ENCODE measurements around the gene GBP4.

DNA sequence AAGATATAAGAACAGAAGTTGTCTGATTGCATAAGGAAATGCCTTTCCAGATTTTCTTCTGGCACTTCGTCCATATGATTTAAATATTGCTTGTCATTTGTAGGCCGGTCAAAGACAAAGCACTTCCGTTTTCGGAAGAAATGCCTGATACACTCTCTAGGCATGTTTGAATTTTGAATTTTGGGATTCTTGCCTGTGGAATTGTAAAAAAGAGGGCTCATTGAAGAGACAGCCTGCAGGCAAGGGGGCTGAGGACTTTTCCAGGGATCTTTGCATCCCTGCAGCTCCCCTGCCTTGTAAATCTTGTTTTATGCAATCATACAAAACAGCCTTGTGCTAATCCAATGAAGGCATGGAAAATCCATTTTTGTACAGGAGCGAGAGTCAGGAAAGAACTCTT is 7.4 kb downstream of the GBP4 start:
- no peak for TF ChIP-seq TAF1 (IDR thresholded peaks at IDR 0.05; ENCODE audit: borderline replicate concordance, low read depth, low read length)
- no peak for TF ChIP-seq POLR2AphosphoS5 (IDR thresholded peaks at IDR 0.05; ENCODE audit: low read depth, low read length)

Data from GM12892 (cell line).